B cell (primary cell): ENCODE data around the gene CLIP2. TPM values are rescaled to one million over a fixed set of nuclear protein-coding genes. Genes with fewer than 3 reads are reported as not detected.

Source experiments
- ATAC-seq: fragments of 200-7000 bp; cut with Tn5 transposase; one replicate; pipeline ENCODE4 v1.10.0; 2021; ENCODE audit warnings: low read depth, mild to moderate bottlenecking, moderate number of reproducible peaks, moderate library complexity
- CTCF ChIA-PET: fragments of 350-600 bp; sonication (Branson Sonifier 250); formaldehyde crosslinking; loops from one replicate; lab custom pipeline; 2021; ENCODE audit warnings: antibody characterized with exemption, inconsistent platforms; lab: Charles Lee
- POLR2A ChIA-PET: fragments of 350-600 bp; sonication (Branson Sonifier 250); formaldehyde crosslinking; loops from one replicate; lab custom pipeline; 2021; ENCODE audit warnings: antibody characterized with exemption; lab: Charles Lee
- DNase-seq: peaks from one replicate; pipeline ENCODE4 v3.0.0; 2013
- H2AFZ ChIP-seq: 2 replicates; pipeline ENCODE4 v1.6.1; 2012; ENCODE audit warnings: mild to moderate bottlenecking, low read depth, low read length; ENCODE audit not compliant: insufficient read depth, poor library complexity, severe bottlenecking
- H3K27ac ChIP-seq, 2 donors: 1 replicate in 1 of 2; 2 replicates in 1 of 2; pipeline ENCODE4 v1.5.1; 2012 to 2013; ENCODE audit warnings: low read length in 2 of 2, mild to moderate bottlenecking in 2 of 2, moderate library complexity in 1 of 2
- H3K27me3 ChIP-seq, 4 experiments: fragments of 200-600 bp in 1 of 4; sonication (generic) in 1 of 4; replicated peaks in 1 of 4; 1 replicate in 2 of 4; 2 replicates in 2 of 4; pipeline versions ENCODE4 v1.6.1 to v1.7.0; 2013 to 2016; ENCODE audit warnings: low read length in 3 of 4, mild to moderate bottlenecking in 2 of 4, mixed read lengths in 1 of 4, moderate library complexity in 1 of 4; ENCODE audit not compliant: insufficient read depth in 4 of 4, control insufficient read depth in 3 of 4; ENCODE audit errors: control extremely low read depth in 1 of 4
- H3K36me3 ChIP-seq, 2 experiments: replicated peaks in 1 of 2; 1 replicate in 1 of 2; 2 replicates in 1 of 2; pipeline versions ENCODE4 v1.6.1 to v1.7.1; 2013; ENCODE audit warnings: low read length in 1 of 2; ENCODE audit not compliant: insufficient read depth in 2 of 2, control insufficient read depth in 1 of 2; ENCODE audit errors: control extremely low read depth in 1 of 2, extremely low read depth in 1 of 2
- H3K4me1 ChIP-seq, 2 donors: fragments of 200-600 bp in 1 of 2; sonication (generic) in 1 of 2; 1 replicate in 1 of 2; 2 replicates in 1 of 2; pipeline versions ENCODE4 v1.5.1 to v1.6.1; 2013 to 2017; ENCODE audit warnings: low read length in 2 of 2; ENCODE audit not compliant: control insufficient read depth in 2 of 2, insufficient read depth in 2 of 2
- H3K4me2 ChIP-seq: replicated peaks from 2 replicates; pipeline ENCODE3; 2012; ENCODE audit warnings: mild to moderate bottlenecking, low read depth, low read length; ENCODE audit not compliant: poor library complexity, severe bottlenecking
- H3K4me3 ChIP-seq, 5 experiments: fragments of 200-600 bp in 1 of 5; sonication (generic) in 1 of 5; 1 replicate in 3 of 5; 2 replicates in 2 of 5; pipeline versions ENCODE4 v1.5.1 to v1.7.0; 2011 to 2016; ENCODE audit warnings: low read length in 4 of 5, mild to moderate bottlenecking in 4 of 5, low read depth in 2 of 5, control low read depth in 1 of 5, moderate library complexity in 1 of 5; ENCODE audit not compliant: insufficient read depth in 1 of 5; ENCODE audit errors: control extremely low read depth in 1 of 5, extremely low read depth in 1 of 5
- H3K79me2 ChIP-seq: fragments of 200-600 bp; sonication (generic); one replicate; pipeline ENCODE4 v1.6.0; 2016; ENCODE audit warnings: low read length; ENCODE audit not compliant: control insufficient read depth, insufficient read depth
- H3K9ac ChIP-seq: fragments of 200-600 bp; sonication (generic); 2 replicates; pipeline ENCODE4 v1.6.1; 2017; ENCODE audit warnings: mild to moderate bottlenecking, low read length, moderate library complexity
- H3K9me3 ChIP-seq, 3 donors: one replicate each; pipeline versions ENCODE4 v1.6.1 to v1.7.1; 2013; ENCODE audit warnings: low read length in 2 of 3; ENCODE audit not compliant: control insufficient read depth in 2 of 3, insufficient read depth in 1 of 3; ENCODE audit errors: control extremely low read depth in 1 of 3
- H4K20me1 ChIP-seq: 2 replicates; pipeline ENCODE4 v1.6.0; 2012; ENCODE audit warnings: mild to moderate bottlenecking, low read length; ENCODE audit not compliant: insufficient read depth, control insufficient read depth, poor library complexity, severe bottlenecking
- H3K27ac Mint-ChIP-seq: one replicate; pipeline ENCODE4 v1.8.0; 2021; ENCODE audit warnings: mixed read lengths
- H3K27me3 Mint-ChIP-seq: one replicate; pipeline ENCODE4 v1.8.0; 2021; ENCODE audit warnings: mixed read lengths
- H3K4me1 Mint-ChIP-seq: one replicate; pipeline ENCODE4 v1.8.0; 2021; ENCODE audit warnings: mixed read lengths
- H3K4me3 Mint-ChIP-seq: one replicate; pipeline ENCODE4 v1.8.0; 2021; ENCODE audit warnings: mixed read lengths
- H3K9me3 Mint-ChIP-seq: one replicate; pipeline ENCODE4 v1.8.0; 2022; ENCODE audit warnings: mixed read lengths; ENCODE audit not compliant: insufficient read depth
- CTCF ChIP-seq: fragments of 200-600 bp; IDR thresholded peaks from one replicate; pipeline ENCODE4 v1.8.0; 2022; ENCODE audit warnings: antibody characterized with exemption, mild to moderate bottlenecking
- EZH2 ChIP-seq: IDR thresholded peaks from 2 replicates; pipeline ENCODE4 v1.6.1; 2012; ENCODE audit warnings: borderline replicate concordance, low read depth, mild to moderate bottlenecking, moderate library complexity, low read length; ENCODE audit not compliant: insufficient read depth, poor library complexity, severe bottlenecking
- WGBS: methylation state at CpG from one replicate; pipeline ENCODE4 v1.1.5; 2013; ENCODE audit warnings: missing lambda C conversion rate; ENCODE audit not compliant: insufficient coverage; 5-methylcytosine and 5-hydroxymethylcytosine counted together
- intact Hi-C: fragments of 100-400 bp; cut with micrococcal nuclease; formaldehyde crosslinking; loops from one replicate; pipeline ENCODE4 v1.10.0; 2022
- polyA plus RNA-seq: library from polyadenylated mRNA; depleted of rRNA; stranded (reverse); fragments of >200 nt; gene quantifications from 2 replicates; pipeline ENCODE4 v1.2.3, GENCODE V29; 2012
- total RNA-seq, 2 donors: library from RNA; stranded (reverse); fragments of 120-200 nt in 1 of 2; gene quantifications; 1 replicate in 1 of 2; 2 replicates in 1 of 2; pipeline versions ENCODE4 v1.2.3 to v1.2.4, GENCODE V29; 2013 to 2022

CLIP2 gene
- total and polyA plus RNA-seq, 2 donors (not counting 1 experiment from before 2014, with no cell fraction given): 5.7 to 47.9 TPM

GRCh38 chr7:74266191-74266963, 22.8 kb upstream of the CLIP2 start:
- Histone ChIP-seq H3K27ac (peak overlapping the region in 1 of 2 donors; percentile 30), H3K4me3 (no peak overlapping the region), H3K4me2 (peak overlapping the region; percentile 18), H3K36me3 (no peaks in the 10 kb centered on the region), H2AFZ (no peak overlapping the region), H3K27me3 (no peaks in the 10 kb centered on the region), H3K79me2 (no peaks in the 10 kb centered on the region), H4K20me1 (no peaks in the 10 kb centered on the region), H3K9ac (no peak overlapping the region), H3K4me1 (peaks cover 8 to 40% of the 10 kb centered on the region in 2 donors), H3K9me3 (no peaks in the 10 kb centered on the region)
- TF ChIP-seq EZH2: no peak
- no peak for TF ChIP-seq CTCF
- Mint-ChIP-seq H3K4me3 (peak overlapping the region; percentile 33), H3K4me1 (peaks cover 37% of the 10 kb centered on the region), H3K9me3 (no peaks in the 10 kb centered on the region), H3K27me3 (no peaks in the 10 kb centered on the region), H3K27ac (peak overlapping the region; percentile 66)
- DNase-seq: peak; percentile 36
- no peak for ATAC-seq
- POLR2A ChIA-PET: interaction anchor here (0.7 kb wide), 1 partner anchor 38 kb away, joined by 5 read pairs; no protein-coding TSS in a partner anchor
- intact Hi-C loops: loop anchor here (5.0 kb wide), 1 partner anchor 34 kb away; no protein-coding TSS in a partner anchor
- 94% methylated on average over 2 of the region's 7 CpGs for WGBS
- CTCF ChIA-PET: interaction anchor here (0.7 to 8.4 kb wide), 3 partner anchors 22 to 120 kb away, joined by 4 to 56 read pairs (median 26); partner anchors contain the start of gene CLIP2
